Left hindlimb (tissue), 1 donor: ENCODE data around the gene TES.
"Not testable (repeated sequence)": the region's sequence is repeated elsewhere in the genome, so short reads cannot be mapped to it uniquely, and the experiment has no call there.

Experiments
- DNase-seq: peaks from one replicate; pipeline ENCODE4 v3.0.0-alpha.2; 2018

Gene TES

DNA sequence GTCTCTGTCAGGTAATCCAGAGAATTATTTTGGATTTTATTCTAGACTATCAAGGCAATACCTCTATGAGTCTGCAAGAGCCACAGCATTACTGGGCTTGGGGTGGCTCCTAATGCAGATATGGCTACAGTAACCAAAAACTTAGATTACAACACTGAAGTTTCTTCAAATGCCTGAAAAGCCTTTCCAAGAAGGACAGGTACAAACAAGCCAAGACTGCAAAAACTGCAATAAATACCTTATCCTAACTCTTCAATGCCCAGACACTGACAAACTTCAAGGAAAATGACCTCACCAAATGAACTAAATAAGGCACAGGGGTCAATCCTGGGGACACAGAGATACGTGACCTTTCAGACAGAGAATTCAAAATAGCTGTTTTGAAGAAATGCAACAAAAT, 82.0 kb downstream of the TES start:
- DNase-seq, result no peak

DNA sequence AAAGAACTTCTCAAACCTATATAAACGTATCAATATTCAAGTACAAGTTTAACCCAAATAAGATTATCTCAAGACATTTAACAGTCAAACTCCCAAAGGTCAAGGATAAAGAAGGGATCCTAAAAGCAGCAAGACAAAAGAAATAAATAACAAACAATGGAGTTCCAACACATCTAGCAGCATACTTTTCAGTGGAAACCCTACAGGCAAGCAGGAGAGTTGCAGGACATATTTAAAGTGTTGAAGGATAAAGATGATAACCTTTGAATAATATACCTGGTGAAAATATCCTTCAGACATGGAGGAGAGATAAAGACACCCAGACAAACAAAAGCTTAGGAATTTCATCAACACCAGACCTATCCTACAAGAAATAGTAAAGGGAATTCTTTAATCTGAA, 82.8 kb downstream of the TES start:
- DNase-seq, result no peak

DNA sequence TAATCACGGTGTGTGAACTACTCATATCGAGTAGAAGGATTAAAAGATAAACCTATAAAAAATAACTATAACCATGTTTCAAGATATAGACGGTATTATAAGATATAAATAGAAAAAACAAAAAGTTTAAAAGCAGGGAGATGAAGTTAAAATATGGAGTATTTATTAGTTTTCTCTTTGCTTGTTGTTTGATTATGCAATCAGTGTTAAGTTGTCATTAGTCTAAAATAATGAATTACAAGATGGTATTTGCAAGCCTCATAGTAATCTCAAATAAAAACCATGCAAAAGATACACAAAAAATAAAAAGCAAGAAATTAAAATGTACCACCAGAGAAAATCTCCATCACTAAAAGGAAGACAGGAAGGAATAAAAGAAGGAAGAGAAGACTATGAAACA, 83.3 kb downstream of the TES start:
- no peak for DNase-seq

DNA sequence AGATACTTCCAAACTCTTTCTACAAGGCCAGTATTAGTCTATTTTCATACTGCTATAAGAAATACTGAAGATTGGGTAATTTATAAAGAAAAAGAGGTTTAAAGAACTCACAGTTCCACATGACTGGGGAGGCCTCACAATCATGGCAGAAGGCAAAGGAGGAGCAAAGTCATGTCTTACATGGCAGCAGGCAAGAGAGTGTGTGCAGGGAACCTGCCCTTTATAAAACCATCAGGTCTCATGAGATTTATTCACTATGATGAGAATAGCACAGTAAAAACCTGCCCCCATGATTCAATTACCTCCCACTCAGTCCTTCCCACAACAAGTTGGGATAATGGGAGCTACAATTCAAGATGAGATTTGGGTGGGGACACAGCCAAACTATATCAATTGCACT, 85.6 kb downstream of the TES start:
- not testable (repeated sequence) for DNase-seq

DNA sequence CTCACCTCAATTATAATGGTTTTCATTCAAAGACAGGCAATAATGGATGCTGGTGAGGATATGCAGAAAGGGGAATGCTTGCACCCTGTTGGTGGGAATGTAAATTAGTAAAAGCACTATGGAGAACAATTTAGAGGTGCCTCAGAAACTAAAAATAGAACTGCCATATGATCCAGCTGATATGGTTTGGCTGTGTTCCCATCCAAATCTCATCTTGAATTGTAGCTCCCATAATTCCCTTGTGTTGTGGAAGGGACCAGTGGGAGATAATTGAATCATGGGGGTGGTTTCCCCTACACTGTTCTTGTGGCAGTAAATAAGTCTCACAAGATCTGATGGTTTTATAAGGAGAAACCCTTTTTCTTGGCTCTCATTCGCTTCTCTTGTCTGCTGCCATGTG, 87.7 kb downstream of the TES start:
- no peak for DNase-seq

DNA sequence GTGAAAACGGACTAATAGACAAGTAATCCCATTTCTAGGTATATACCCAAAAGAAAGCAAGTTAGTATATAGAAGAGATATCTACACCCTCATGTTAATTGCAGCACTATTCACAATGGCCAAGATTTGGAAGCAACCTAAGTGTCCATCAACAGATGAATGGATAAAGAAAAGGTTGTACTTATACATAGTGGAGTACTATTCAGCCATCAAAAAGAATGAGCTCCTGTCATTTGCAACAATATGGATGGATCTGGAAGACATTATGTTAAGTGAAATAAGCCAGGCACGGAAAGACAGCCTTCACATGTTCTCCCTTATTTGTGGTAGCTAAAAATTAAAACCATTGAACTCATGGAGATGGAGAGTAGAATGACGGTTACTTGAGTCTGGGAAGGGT, 88.2 kb downstream of the TES start:
- no peak for DNase-seq

DNA sequence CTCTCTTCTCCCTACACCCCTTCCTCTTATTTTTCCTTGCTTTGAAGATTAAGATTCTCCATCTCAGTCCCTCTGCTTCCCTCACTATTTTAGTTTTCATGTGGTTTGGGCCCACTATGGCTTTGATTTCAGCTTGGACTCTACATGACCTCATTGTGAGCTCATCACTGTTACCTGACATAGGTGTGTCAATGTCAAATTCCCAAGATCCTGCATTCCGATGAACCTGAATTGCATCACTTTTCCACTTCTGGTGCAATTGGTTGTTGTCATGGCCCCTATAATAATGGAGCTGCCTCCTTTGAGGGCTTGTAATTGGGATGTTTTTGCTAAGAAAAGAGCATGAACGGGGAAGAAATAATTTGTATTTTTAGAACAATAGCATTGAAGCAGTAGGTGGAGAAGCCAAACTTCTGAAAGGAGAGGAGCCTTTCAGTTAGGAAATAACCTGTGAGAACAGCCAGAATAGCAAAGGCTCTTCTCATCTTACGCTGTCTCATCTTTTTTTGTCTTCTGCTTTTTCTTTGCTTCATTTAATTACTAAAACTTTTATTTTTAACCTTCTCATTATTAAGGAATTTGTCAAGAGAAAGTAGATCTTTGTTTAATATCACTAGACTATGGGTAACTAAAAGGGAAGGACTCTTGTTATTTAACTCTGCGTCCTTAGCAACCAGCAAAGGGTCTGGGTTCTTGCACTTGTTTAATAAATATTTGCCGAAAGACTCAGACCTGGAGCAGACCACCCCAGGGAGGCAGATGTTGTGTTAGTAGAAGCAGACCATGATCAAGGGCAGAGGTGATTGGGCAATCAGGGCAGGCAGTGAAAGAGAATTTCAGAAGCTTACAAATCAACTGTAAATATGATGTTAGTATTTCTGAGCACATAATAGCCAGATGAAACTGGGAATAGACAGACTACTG, 95.4 kb downstream of the TES start:
- DNase-seq, result no peak

DNA sequence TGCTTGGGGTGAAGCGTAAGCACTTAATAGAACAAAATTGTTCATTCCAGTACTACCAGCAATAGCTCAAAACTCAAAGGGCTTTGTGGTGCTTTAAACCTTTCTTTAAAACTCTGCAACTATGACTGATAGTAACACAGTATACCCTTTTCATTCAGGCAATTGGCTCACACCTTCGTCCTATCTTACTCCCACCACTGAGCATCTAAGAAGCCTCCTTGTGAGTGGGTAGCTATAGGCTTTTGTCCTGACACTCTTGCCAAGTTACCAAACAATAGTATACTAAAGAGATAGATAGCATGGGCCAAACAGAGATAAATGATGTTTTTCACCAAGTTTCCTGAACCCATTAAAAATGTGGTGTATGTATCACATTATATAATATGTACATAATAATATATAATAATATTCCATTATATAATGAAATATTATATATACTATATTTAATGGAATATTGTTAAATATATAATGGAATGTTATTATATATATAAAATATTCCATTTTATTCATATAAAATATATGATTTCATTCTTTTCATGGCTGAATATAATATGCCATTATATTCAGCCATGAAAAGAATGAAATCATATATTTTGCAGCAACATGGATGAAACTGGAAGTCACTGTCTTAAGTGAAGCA, 96.2 kb downstream of the TES start:
- no peak for DNase-seq

DNA sequence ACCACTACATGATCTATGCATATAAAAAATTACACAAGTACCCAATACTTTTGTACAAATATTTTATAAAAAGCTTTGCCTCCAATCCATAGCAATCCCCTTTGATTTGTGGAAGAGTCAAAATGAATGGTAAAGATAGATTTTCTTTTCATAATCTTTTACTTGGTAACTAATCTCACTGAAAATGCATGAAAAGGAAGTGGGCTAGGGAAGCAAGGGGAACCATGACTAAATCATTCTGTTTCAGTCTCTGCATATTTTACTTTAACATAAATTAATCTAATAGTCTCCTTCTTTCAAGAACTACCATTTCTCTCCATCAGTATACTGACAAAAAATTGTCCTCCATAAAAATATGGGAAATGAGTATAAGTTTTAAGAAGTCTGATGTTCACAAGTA, 96.9 kb downstream of the TES start:
- DNase-seq, result no peak
